Activated naive CD8-positive, alpha-beta T cell (primary cell): ENCODE results near the gene MAL.
"Not testable (repeated sequence)": the region's sequence is repeated elsewhere in the genome, so short reads cannot be mapped to it uniquely, and the experiment has no call there.

Source experiments
- H3K27ac Mint-ChIP-seq: one replicate; pipeline ENCODE4 v1.8.0; 2021; ENCODE audit warnings: mixed read lengths
- H3K27me3 Mint-ChIP-seq: one replicate; pipeline ENCODE4 v1.8.0; 2021; ENCODE audit warnings: mixed read lengths
- H3K36me3 Mint-ChIP-seq: one replicate; pipeline ENCODE4 v1.8.0; 2021; ENCODE audit warnings: mixed read lengths
- H3K4me1 Mint-ChIP-seq: one replicate; pipeline ENCODE4 v1.8.0; 2021; ENCODE audit warnings: low read depth, mixed read lengths
- H3K4me3 Mint-ChIP-seq: one replicate; pipeline ENCODE4 v1.8.0; 2021; ENCODE audit warnings: mild to moderate bottlenecking, mixed read lengths
- H3K9me3 Mint-ChIP-seq: one replicate; pipeline ENCODE4 v1.8.0; 2021; ENCODE audit warnings: low read depth, mixed read lengths

MAL gene

DNA sequence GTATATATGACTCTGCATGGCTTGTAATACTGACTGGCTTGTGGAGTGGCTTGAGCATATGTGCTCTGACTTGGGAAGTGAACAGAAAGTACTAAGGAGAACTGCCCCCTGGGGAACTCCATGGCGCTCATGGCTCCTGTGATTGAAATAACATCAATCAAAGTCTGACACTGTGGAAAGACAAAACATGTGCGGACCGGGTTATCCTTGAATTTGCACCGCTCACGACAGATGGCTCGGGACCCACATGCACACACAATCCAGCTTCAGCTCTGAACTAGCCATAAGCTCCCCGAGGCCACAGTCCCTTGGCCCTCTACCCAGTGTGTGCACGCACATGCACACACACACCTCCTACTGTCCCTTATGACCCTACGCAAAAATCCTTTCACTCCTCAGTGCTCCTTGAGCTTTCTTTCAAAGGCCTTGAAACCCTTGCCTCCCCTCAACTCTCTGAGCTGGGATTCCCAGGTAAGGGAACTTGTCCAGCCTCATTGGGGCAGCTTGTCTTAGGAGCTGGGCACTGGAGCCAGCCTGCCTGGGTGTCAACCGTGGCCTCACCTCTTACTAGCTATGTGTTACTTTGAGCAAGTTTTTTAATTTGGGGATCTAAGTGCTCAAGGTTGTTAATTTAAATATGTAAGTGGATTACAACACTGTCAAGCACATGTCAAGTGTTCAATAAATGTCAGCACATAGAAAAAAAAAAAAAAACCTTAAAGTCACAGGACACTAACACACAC is 52.5 kb downstream of the MAL start:
- Mint-ChIP-seq H3K4me3 (peak overlapping the region; percentile 14), H3K9me3 (no peaks in the 10 kb centered on the region), H3K4me1 (peaks cover 61% of the 10 kb centered on the region), H3K27me3 (no peaks in the 10 kb centered on the region), H3K27ac (peak overlapping the region; percentile 80), H3K36me3 (no peaks in the 10 kb centered on the region)

DNA sequence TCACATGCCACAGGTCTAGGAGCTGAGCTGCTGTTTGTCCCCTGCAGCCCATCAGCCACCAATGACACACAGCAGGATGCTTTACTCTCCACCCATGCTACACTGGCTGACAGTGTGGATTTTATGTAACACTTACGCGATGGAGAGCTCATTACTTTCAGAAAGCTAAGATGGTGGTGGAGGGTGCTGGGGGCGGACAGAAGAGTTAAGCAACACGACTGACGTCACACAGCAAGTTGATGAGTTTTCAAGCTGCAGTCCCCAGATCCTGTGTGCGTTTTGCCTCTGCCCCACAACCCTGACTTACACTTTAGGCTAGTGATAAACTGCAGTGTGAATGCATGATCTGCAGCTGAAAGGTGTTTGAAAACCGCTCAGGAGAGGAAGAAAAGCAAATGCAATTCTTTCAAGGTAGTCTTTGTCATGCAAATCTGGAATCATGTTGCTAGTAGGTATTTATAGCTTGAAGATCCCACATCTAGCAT is 53.7 kb downstream of the MAL start:
- Mint-ChIP-seq H3K27ac (no peak overlapping the region), H3K4me1 (peaks cover 49% of the 10 kb centered on the region), H3K36me3 (no peaks in the 10 kb centered on the region), H3K9me3 (no peaks in the 10 kb centered on the region), H3K27me3 (no peaks in the 10 kb centered on the region), H3K4me3 (no peak overlapping the region)

- H3K36me3 Mint-ChIP-seq = no peaks in the 10 kb centered on the region
- no peaks in the 10 kb centered on the region for H3K9me3 Mint-ChIP-seq
- H3K4me3 Mint-ChIP-seq = no peak overlapping the region
- H3K4me1 Mint-ChIP-seq = peaks cover 22% of the 10 kb centered on the region
- H3K27ac Mint-ChIP-seq = no peak overlapping the region
- H3K27me3 Mint-ChIP-seq = no peaks in the 10 kb centered on the region
Measured at GRCh38 chr2:95082477-95082876, 57.0 kb downstream of the MAL start.

GRCh38 chr2:95086017-95086416 is 60.5 kb downstream of the MAL start:
- Mint-ChIP-seq H3K4me1 (no peaks in the 10 kb centered on the region), H3K9me3 (no peaks in the 10 kb centered on the region), H3K27ac (no peak overlapping the region), H3K36me3 (no peaks in the 10 kb centered on the region), H3K27me3 (no peaks in the 10 kb centered on the region), H3K4me3 (no peak overlapping the region)

DNA sequence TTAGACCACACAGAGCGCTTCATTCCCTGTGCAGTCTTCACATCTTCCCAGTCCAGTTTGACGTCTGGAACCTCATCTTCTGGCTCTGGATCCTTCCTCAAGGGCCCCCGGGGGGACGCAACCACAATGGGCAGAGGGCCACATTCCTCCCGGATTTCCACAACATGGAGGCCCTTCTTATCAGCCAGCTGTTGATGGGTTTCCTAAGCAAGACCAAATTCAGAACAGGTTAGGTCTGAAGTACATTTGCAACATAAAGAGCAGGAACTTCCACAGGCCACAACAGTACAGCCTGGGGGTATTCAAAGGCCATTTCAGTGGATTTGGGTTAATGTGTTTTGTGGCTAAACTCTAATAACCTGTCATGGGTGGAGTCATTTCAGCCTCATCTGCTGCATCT is 61.9 kb downstream of the MAL start:
- Mint-ChIP-seq H3K27ac (no peak overlapping the region), H3K27me3 (no peaks in the 10 kb centered on the region), H3K36me3 (no peaks in the 10 kb centered on the region), H3K4me3 (no peak overlapping the region), H3K9me3 (no peaks in the 10 kb centered on the region), H3K4me1 (no peaks in the 10 kb centered on the region)

- Mint-ChIP-seq H3K4me3 (no peak overlapping the region), H3K4me1 (peaks cover 27% of the 10 kb centered on the region), H3K36me3 (peaks cover 5% of the 10 kb centered on the region), H3K27ac (no peak overlapping the region), H3K27me3 (no peaks in the 10 kb centered on the region), H3K9me3 (no peaks in the 10 kb centered on the region)
Measured at GRCh38 chr2:95091885-95092555, 66.5 kb downstream of the MAL start.

DNA sequence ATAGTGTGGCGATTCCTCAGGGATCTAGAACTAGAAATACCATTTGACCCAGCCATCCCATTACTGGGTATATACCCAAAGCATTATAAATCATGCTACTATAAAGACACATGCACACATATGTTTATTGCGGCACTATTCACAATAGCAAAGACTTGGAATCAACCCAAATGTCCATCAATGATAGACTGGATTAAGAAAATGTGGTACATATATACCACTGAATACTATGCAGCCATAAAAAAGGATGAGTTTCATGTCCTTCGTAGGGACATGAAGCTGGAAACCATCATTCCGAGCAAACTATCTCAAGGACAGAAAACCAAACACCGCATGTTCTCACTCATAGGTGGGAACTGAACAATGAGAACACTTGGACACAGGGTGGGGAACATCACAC is 72.8 kb downstream of the MAL start:
- not testable (repeated sequence) for H3K27me3 Mint-ChIP-seq, H3K9me3 Mint-ChIP-seq, H3K27ac Mint-ChIP-seq, H3K4me3 Mint-ChIP-seq
- peaks cover 19% of the 10 kb centered on the region for H3K36me3 Mint-ChIP-seq
- H3K4me1 Mint-ChIP-seq = peaks cover 30% of the 10 kb centered on the region

- no peak overlapping the region for H3K27ac Mint-ChIP-seq
- peaks cover 22% of the 10 kb centered on the region for H3K36me3 Mint-ChIP-seq
- peaks cover 23% of the 10 kb centered on the region for H3K4me1 Mint-ChIP-seq
Measured at GRCh38 chr2:95099910-95100309, 74.4 kb downstream of the MAL start.

More at GRCh38 chr2:95099910-95100309, 74.4 kb downstream of the MAL start:
- H3K9me3 Mint-ChIP-seq = no peaks in the 10 kb centered on the region
- no peak overlapping the region for H3K4me3 Mint-ChIP-seq
- H3K27me3 Mint-ChIP-seq = no peaks in the 10 kb centered on the region
